IMR-90 (cell line): ENCODE measurements around the gene PDE4B. TPM values are rescaled to one million over a fixed set of nuclear protein-coding genes. Genes with fewer than 3 reads are reported as not detected.

Experiments used
- ATAC-seq: fragments of 200-7000 bp; cut with Tn5 transposase; 2 replicates; pipeline ENCODE4 v1.9.1; 2020; ENCODE audit warnings: low read depth, mild to moderate bottlenecking, moderate library complexity
- BruUV-seq: library from RNA; stranded (reverse); fragments of 400-500 nt; replicated peaks from 2 replicates; lab custom pipeline; 2021; lab: Mats Ljungman, UMichigan
- CTCF ChIA-PET: fragments of 300-600 bp; formaldehyde crosslinking; extraction: SDS; loops from one replicate; lab custom pipeline; 2021; ENCODE audit warnings: antibody characterized with exemption; lab: Yijun Ruan, JAX
- POLR2A ChIA-PET: fragments of 300-600 bp; sonication (Branson Sonifier 250); formaldehyde crosslinking; loops from one replicate; lab custom pipeline; 2022; ENCODE audit warnings: antibody characterized with exemption; ENCODE audit not compliant: unreplicated experiment; lab: Charles Lee
- DNase-seq: peaks from one replicate; pipeline ENCODE4 v3.0.0; 2013
- H2AFZ ChIP-seq: replicated peaks from 2 replicates; pipeline ENCODE3; 2013; ENCODE audit warnings: low read length, mild to moderate bottlenecking; ENCODE audit not compliant: poor library complexity
- H2AK5ac ChIP-seq: 2 replicates; pipeline ENCODE4 v1.6.1; 2013; ENCODE audit warnings: low read depth, low read length, inconsistent platforms
- H2AK9ac ChIP-seq: replicated peaks from 2 replicates; pipeline ENCODE3; 2013; ENCODE audit warnings: mild to moderate bottlenecking, low read depth, low read length, moderate library complexity; ENCODE audit not compliant: poor library complexity
- H2BK120ac ChIP-seq: 2 replicates; pipeline ENCODE4 v1.6.1; 2013; ENCODE audit warnings: low read depth, low read length, inconsistent platforms
- H2BK15ac ChIP-seq: 3 replicates; pipeline ENCODE4 v1.6.1; 2013; ENCODE audit warnings: low read depth, low read length, inconsistent platforms
- H2BK20ac ChIP-seq: 2 replicates; pipeline ENCODE4 v1.6.1; 2013; ENCODE audit warnings: low read depth, mild to moderate bottlenecking, inconsistent platforms, low read length, moderate library complexity
- H2BK5ac ChIP-seq: 2 replicates; pipeline ENCODE4 v1.6.1; 2013; ENCODE audit warnings: mild to moderate bottlenecking, low read depth, low read length, inconsistent platforms; ENCODE audit not compliant: poor library complexity, severe bottlenecking
- H3K14ac ChIP-seq: replicated peaks from 2 replicates; pipeline ENCODE4 v1.6.1; 2013; ENCODE audit warnings: low read depth, low read length, inconsistent platforms
- H3K18ac ChIP-seq: 2 replicates; pipeline ENCODE4 v1.6.1; 2013; ENCODE audit warnings: low read depth, low read length, control low read depth
- H3K23ac ChIP-seq: 2 replicates; pipeline ENCODE4 v1.6.1; 2013; ENCODE audit warnings: low read depth, low read length, inconsistent platforms
- H3K27ac ChIP-seq: 2 replicates; pipeline ENCODE4 v1.5.1; 2013; ENCODE audit warnings: mild to moderate bottlenecking, control low read depth, low read length; ENCODE audit not compliant: insufficient read depth
- H3K27me3 ChIP-seq: 2 replicates; pipeline ENCODE4 v1.6.1; 2013; ENCODE audit warnings: low read length; ENCODE audit not compliant: control insufficient read depth, insufficient read depth
- H3K36me3 ChIP-seq: 2 replicates; pipeline ENCODE4 v1.6.1; 2013; ENCODE audit warnings: low read length, mixed read lengths; ENCODE audit not compliant: control insufficient read depth, insufficient read depth
- H3K4ac ChIP-seq: 2 replicates; pipeline ENCODE4 v1.6.1; 2013; ENCODE audit warnings: low read depth, low read length, inconsistent platforms
- H3K4me1 ChIP-seq: 2 replicates; pipeline ENCODE4 v1.6.1; 2013; ENCODE audit warnings: low read length, mixed read lengths; ENCODE audit not compliant: control insufficient read depth, insufficient read depth
- H3K4me2 ChIP-seq: 2 replicates; pipeline ENCODE4 v1.6.1; 2013; ENCODE audit warnings: low read depth, mild to moderate bottlenecking, control low read depth, low read length, moderate library complexity
- H3K4me3 ChIP-seq: 2 replicates; pipeline ENCODE4 v1.5.1; 2013; ENCODE audit warnings: low read depth, mild to moderate bottlenecking, control low read depth, low read length, moderate library complexity; ENCODE audit not compliant: insufficient read depth
- H3K56ac ChIP-seq: 2 replicates; pipeline ENCODE4 v1.6.1; 2013; ENCODE audit warnings: low read length, inconsistent platforms; ENCODE audit not compliant: insufficient read depth; ENCODE audit errors: extremely low read depth
- H3K79me1 ChIP-seq, 2 experiments: 2 replicates each; pipeline ENCODE4 v1.6.1; 2013; ENCODE audit warnings: low read length in 2 of 2, inconsistent platforms in 1 of 2, low read depth in 1 of 2
- H3K9ac ChIP-seq: 2 replicates; pipeline ENCODE4 v1.6.1; 2013; ENCODE audit warnings: low read depth, low read length, control low read depth
- H3K9me1 ChIP-seq: 2 replicates; pipeline ENCODE4 v1.6.1; 2013; ENCODE audit warnings: low read length, inconsistent platforms; ENCODE audit not compliant: insufficient read depth
- H3K9me3 ChIP-seq: 2 replicates; pipeline ENCODE4 v1.6.1; 2013; ENCODE audit warnings: low read length; ENCODE audit not compliant: control insufficient read depth, insufficient read depth
- H4K20me1 ChIP-seq: 2 replicates; pipeline ENCODE4 v1.6.1; 2013; ENCODE audit warnings: low read length, inconsistent platforms; ENCODE audit not compliant: insufficient read depth
- H4K5ac ChIP-seq: 2 replicates; pipeline ENCODE4 v1.6.1; 2013; ENCODE audit warnings: mild to moderate bottlenecking, low read depth, low read length, control low read depth
- H4K8ac ChIP-seq, 2 experiments: 2 replicates each; pipeline ENCODE4 v1.6.1; 2013; ENCODE audit warnings: low read depth in 2 of 2, low read length in 2 of 2, control low read depth in 1 of 2, inconsistent platforms in 1 of 2
- H4K91ac ChIP-seq: 2 replicates; pipeline ENCODE4 v1.6.1; 2013; ENCODE audit warnings: low read depth, low read length, inconsistent platforms; ENCODE audit not compliant: insufficient read depth
- CEBPB ChIP-seq: IDR thresholded peaks from 2 replicates; pipeline ENCODE4 v1.6.1; 2012; ENCODE audit warnings: low read depth, low read length, improper control_type of control experiment
- MXI1 ChIP-seq: IDR thresholded peaks from 2 replicates; pipeline ENCODE4 v1.6.1; 2012; ENCODE audit warnings: low read depth, mild to moderate bottlenecking, low read length, moderate library complexity, borderline replicate concordance
- RAD21 ChIP-seq: IDR thresholded peaks from 2 replicates; pipeline ENCODE4 v1.6.1; 2012; ENCODE audit warnings: low read length, improper control_type of control experiment
- WGBS, 2 experiments: methylation state at CpG; one replicate each; pipeline versions ENCODE4 v1.1.5 to v1.1.7; 2013; ENCODE audit warnings: missing lambda C conversion rate in 2 of 2; ENCODE audit not compliant: insufficient read length in 1 of 2; ENCODE audit errors: extremely low coverage in 2 of 2; 5-methylcytosine and 5-hydroxymethylcytosine counted together
- dilution Hi-C: fragments of 300-500 bp; cut with HindIII; formaldehyde crosslinking; loops from one replicate; pipeline ENCODE4 v1.14.3; 2018; ENCODE audit warnings: low sequenced_read_pairs; ENCODE audit not compliant: unreplicated experiment
- in situ Hi-C: fragments of 300-500 bp; cut with MboI; formaldehyde crosslinking; loops from 3 replicates; pipeline ENCODE4 v1.14.3; 2019; ENCODE audit warnings: low sequenced_read_pairs, inconsistent platforms, mixed read lengths
- intact Hi-C: fragments of 100-400 bp; cut with micrococcal nuclease; formaldehyde crosslinking; loops from 2 replicates; pipeline ENCODE4 v1.10.0; 2022
- polyA plus RNA-seq, 3 experiments: library from polyadenylated mRNA; depleted of rRNA; stranded (reverse); fragments of >200 nt; gene quantifications; 2 replicates each; pipeline ENCODE4 v1.2.3, GENCODE V29; 2012; ENCODE audit warnings: low replicate concordance in 1 of 3
- total RNA-seq: library from RNA; depleted of rRNA; stranded (reverse); fragments of >200 nt; gene quantifications from 2 replicates; pipeline ENCODE4 v1.2.3, GENCODE V29; 2012

Gene PDE4B
- total and polyA plus RNA-seq, 2 of the 4 experiments (the other 2 are of a cell fraction) = 5.8 to 21.3 TPM

DNA sequence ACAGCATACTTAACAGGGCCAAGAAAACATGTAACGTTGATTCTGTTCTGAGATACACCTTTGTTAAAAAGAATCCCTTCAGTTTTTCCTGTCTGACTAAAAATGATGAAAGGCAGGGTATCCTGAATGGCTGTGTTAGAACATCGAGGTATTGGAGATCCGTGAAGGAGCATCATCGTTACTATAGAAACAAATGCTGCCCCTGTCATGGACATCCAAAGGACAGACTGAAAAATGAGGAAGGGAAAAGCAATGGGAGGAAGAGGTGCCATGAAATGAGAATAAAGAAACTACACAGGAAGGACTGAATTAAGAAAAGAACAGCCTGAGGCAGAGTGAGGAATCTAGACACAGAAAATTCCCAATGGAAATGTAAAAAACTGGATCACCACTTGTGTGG, 257.9 kb downstream of the PDE4B start:
- H3K23ac ChIP-seq = no peak overlapping the region
- no peak overlapping the region for H3K56ac ChIP-seq
- no peaks in the 10 kb centered on the region for H3K27me3 ChIP-seq
- H3K14ac ChIP-seq = no peak overlapping the region
- H2BK20ac ChIP-seq = no peak overlapping the region
- no peaks in the 10 kb centered on the region for H3K9me1 ChIP-seq
- no peak overlapping the region for H4K91ac ChIP-seq
- H3K18ac ChIP-seq = no peak overlapping the region
- H3K9ac ChIP-seq = no peak overlapping the region
- H2AK9ac ChIP-seq = no peak overlapping the region
- H3K79me1 ChIP-seq = no peaks in the 10 kb centered on the region
- ATAC-seq (no peak), DNase-seq (no peak)
- no peaks in the 10 kb centered on the region for H3K4me1 ChIP-seq
- no peaks in the 10 kb centered on the region for H4K20me1 ChIP-seq
- TF ChIP-seq CEBPB (no peak), RAD21 (no peak), MXI1 (no peak)
- ChIA-PET CTCF (no interaction called here), POLR2A (no interaction called here)
- no peak overlapping the region for H2AK5ac ChIP-seq
- H3K9me3 ChIP-seq = no peaks in the 10 kb centered on the region
- H2BK5ac ChIP-seq = no peak overlapping the region
- H3K4ac ChIP-seq = no peak overlapping the region
- dilution Hi-C loops (no loop called here), in situ Hi-C loops (no loop called here), intact Hi-C loops (no loop called here)
- no CpG with 5 or more reads among the region's 4 CpGs for WGBS, 2 experiments
- H4K8ac ChIP-seq = no peak overlapping the region
- H2BK15ac ChIP-seq = no peak overlapping the region
- H3K27ac ChIP-seq = no peak overlapping the region
- no peak overlapping the region for H2BK120ac ChIP-seq
- no peak overlapping the region for H3K4me3 ChIP-seq
- H3K4me2 ChIP-seq = no peak overlapping the region
- no TSS peak for BruUV-seq
- no peak overlapping the region for H4K5ac ChIP-seq
- H3K36me3 ChIP-seq = no peaks in the 10 kb centered on the region
- H2AFZ ChIP-seq = no peak overlapping the region
